ENCODE data around the gene SCPEP1. TPM values are rescaled to one million over a fixed set of nuclear protein-coding genes. Genes with fewer than 3 reads are reported as not detected.

SCPEP1 gene
- total RNA-seq, 1 experiment from 2014 or later, result 44.3 TPM

GRCh38 chr17:57010487-57010886 lies 32.6 kb downstream of the SCPEP1 start:
- Mint-ChIP-seq H3K4me3 (ENCODE audit: unreplicated experiment) (no peak overlapping the region), H3K36me3 (ENCODE audit: insufficient read depth, unreplicated experiment) (no peaks in the 10 kb centered on the region), H3K27ac (ENCODE audit: unreplicated experiment) (no peak overlapping the region), H3K27me3 (ENCODE audit: insufficient read depth, unreplicated experiment) (no peaks in the 10 kb centered on the region), H3K9me3 (ENCODE audit: unreplicated experiment) (no peaks in the 10 kb centered on the region), H3K4me1 (ENCODE audit: low read depth, unreplicated experiment) (peaks cover 7% of the 10 kb centered on the region)
- Histone ChIP-seq H3K4me1 (no peaks in the 10 kb centered on the region), H3K27me3 (replicated peaks; ENCODE audit: control insufficient read depth, insufficient read depth, low read length) (no peaks in the 10 kb centered on the region), H3K9me3 (no peaks in the 10 kb centered on the region), H3K4me3 (ENCODE audit: low read depth, low read length) (no peak overlapping the region), H3K36me3 (ENCODE audit: control insufficient read depth, insufficient read depth, low read length) (no peaks in the 10 kb centered on the region)
- POLR2A ChIA-PET, result no interaction called here
- no peak for DNase-seq
- no peak for TF ChIP-seq CTCF (IDR thresholded peaks at IDR 0.05; ENCODE audit: insufficient read depth in 1 of 2, low read depth in 1 of 2, low read length in 1 of 2, severe bottlenecking in 1 of 2, unreplicated experiment in 1 of 2)
- CTCF ChIA-PET, result interaction anchor here (1.2 kb wide), 1 partner anchor 191 kb away, joined by 4 read pairs; no protein-coding TSS in a partner anchor
- intact Hi-C loops (cut with micrococcal nuclease; ENCODE audit: unreplicated experiment), result loop anchor here (1.0 to 2.0 kb wide), 2 partner anchors 50 to 191 kb away; partner anchors contain the start of gene COIL
- no TSS peak for BruUV-seq (replicated peaks)

- BruUV-seq (replicated peaks), result no TSS peak
- Mint-ChIP-seq H3K27me3 (ENCODE audit: insufficient read depth, unreplicated experiment) (no peaks in the 10 kb centered on the region), H3K4me1 (ENCODE audit: low read depth, unreplicated experiment) (peaks cover 7% of the 10 kb centered on the region), H3K27ac (ENCODE audit: unreplicated experiment) (no peak overlapping the region), H3K9me3 (ENCODE audit: unreplicated experiment) (no peaks in the 10 kb centered on the region), H3K4me3 (ENCODE audit: unreplicated experiment) (no peak overlapping the region), H3K36me3 (ENCODE audit: insufficient read depth, unreplicated experiment) (no peaks in the 10 kb centered on the region)
- Histone ChIP-seq H3K36me3 (ENCODE audit: control insufficient read depth, insufficient read depth, low read length) (no peaks in the 10 kb centered on the region), H3K4me3 (ENCODE audit: low read depth, low read length) (no peak overlapping the region), H3K9me3 (no peaks in the 10 kb centered on the region), H3K27me3 (replicated peaks; ENCODE audit: control insufficient read depth, insufficient read depth, low read length) (no peaks in the 10 kb centered on the region), H3K4me1 (no peaks in the 10 kb centered on the region)
- no peak for DNase-seq
- CTCF ChIA-PET, result no interaction called here
- TF ChIP-seq CTCF (IDR thresholded peaks at IDR 0.05; ENCODE audit: insufficient read depth in 1 of 2, low read depth in 1 of 2, low read length in 1 of 2, severe bottlenecking in 1 of 2, unreplicated experiment in 1 of 2), result no peak
- POLR2A ChIA-PET, result no interaction called here
- intact Hi-C loops (cut with micrococcal nuclease; ENCODE audit: unreplicated experiment), result loop anchor here (2.0 kb wide), 1 partner anchor 51 kb away; the partner anchor contains the start of gene COIL
Observed at GRCh38 chr17:57011491-57012015, 33.6 kb downstream of the SCPEP1 start.

GRCh38 chr17:57016071-57016763 lies 38.3 kb downstream of the SCPEP1 start:
- no peaks in the 10 kb centered on the region for H3K36me3 ChIP-seq (ENCODE audit: control insufficient read depth, insufficient read depth, low read length)
- H3K27me3 ChIP-seq (replicated peaks; ENCODE audit: control insufficient read depth, insufficient read depth, low read length), result no peaks in the 10 kb centered on the region
- no peaks in the 10 kb centered on the region for H3K4me1 ChIP-seq
- H3K36me3 Mint-ChIP-seq (ENCODE audit: insufficient read depth, unreplicated experiment), result no peaks in the 10 kb centered on the region
- H3K27me3 Mint-ChIP-seq (ENCODE audit: insufficient read depth, unreplicated experiment), result no peaks in the 10 kb centered on the region
- no peak for DNase-seq
- H3K9me3 ChIP-seq, result no peaks in the 10 kb centered on the region
- H3K9me3 Mint-ChIP-seq (ENCODE audit: unreplicated experiment), result no peaks in the 10 kb centered on the region
- no peak for TF ChIP-seq CTCF (IDR thresholded peaks at IDR 0.05; ENCODE audit: insufficient read depth in 1 of 2, low read depth in 1 of 2, low read length in 1 of 2, severe bottlenecking in 1 of 2, unreplicated experiment in 1 of 2)
- no peak overlapping the region for H3K4me3 ChIP-seq (ENCODE audit: low read depth, low read length)
- ChIA-PET CTCF (interaction anchor here (0.6 kb wide), 1 partner anchor 788 kb away, joined by 3 read pairs; no protein-coding TSS in a partner anchor), POLR2A (no interaction called here)
- peaks cover 7% of the 10 kb centered on the region for H3K4me1 Mint-ChIP-seq (ENCODE audit: low read depth, unreplicated experiment)
- intact Hi-C loops (cut with micrococcal nuclease; ENCODE audit: unreplicated experiment), result no loop called here
- H3K27ac Mint-ChIP-seq (ENCODE audit: unreplicated experiment), result no peak overlapping the region
- no peak overlapping the region for H3K4me3 Mint-ChIP-seq (ENCODE audit: unreplicated experiment)
- BruUV-seq (replicated peaks), result no TSS peak
